IPS-20b (cell line): ENCODE measurements around the gene NTNG1.

Experiments used
- H3K27ac ChIP-seq: one replicate; pipeline ENCODE4 v1.5.1; 2013; ENCODE audit warnings: low read length
- H3K27me3 ChIP-seq: 2 replicates; pipeline ENCODE4 v1.6.1; 2013; ENCODE audit warnings: mild to moderate bottlenecking, low read length, inconsistent platforms; ENCODE audit not compliant: insufficient read depth
- H3K36me3 ChIP-seq: 2 replicates; pipeline ENCODE4 v1.6.1; 2013; ENCODE audit warnings: low read depth, mild to moderate bottlenecking, inconsistent platforms, low read length, moderate library complexity; ENCODE audit not compliant: insufficient read depth
- H3K4me1 ChIP-seq: 2 replicates; pipeline ENCODE4 v1.6.1; 2013; ENCODE audit warnings: mild to moderate bottlenecking, control low read depth, inconsistent platforms, low read length, moderate library complexity; ENCODE audit not compliant: insufficient read depth
- H3K4me3 ChIP-seq: 2 replicates; pipeline ENCODE4 v1.5.1; 2013; ENCODE audit warnings: mild to moderate bottlenecking, low read length, inconsistent platforms
- H3K9ac ChIP-seq: 2 replicates; pipeline ENCODE4 v1.6.1; 2013; ENCODE audit warnings: low read depth, mild to moderate bottlenecking, inconsistent platforms, low read length, moderate library complexity
- H3K9me3 ChIP-seq: 2 replicates; pipeline ENCODE4 v1.6.1; 2013; ENCODE audit warnings: mild to moderate bottlenecking, low read depth, low read length, inconsistent platforms; ENCODE audit not compliant: insufficient read depth

NTNG1 gene

GRCh38 chr1:107264561-107264960 is 123.7 kb downstream of the NTNG1 start:
- no peak overlapping the region for H3K4me3 ChIP-seq
- no peak overlapping the region for H3K27ac ChIP-seq
- no peaks in the 10 kb centered on the region for H3K27me3 ChIP-seq
- H3K36me3 ChIP-seq = no peaks in the 10 kb centered on the region
- peaks cover 10% of the 10 kb centered on the region for H3K4me1 ChIP-seq
- no peak overlapping the region for H3K9ac ChIP-seq
- H3K9me3 ChIP-seq = no peaks in the 10 kb centered on the region

DNA sequence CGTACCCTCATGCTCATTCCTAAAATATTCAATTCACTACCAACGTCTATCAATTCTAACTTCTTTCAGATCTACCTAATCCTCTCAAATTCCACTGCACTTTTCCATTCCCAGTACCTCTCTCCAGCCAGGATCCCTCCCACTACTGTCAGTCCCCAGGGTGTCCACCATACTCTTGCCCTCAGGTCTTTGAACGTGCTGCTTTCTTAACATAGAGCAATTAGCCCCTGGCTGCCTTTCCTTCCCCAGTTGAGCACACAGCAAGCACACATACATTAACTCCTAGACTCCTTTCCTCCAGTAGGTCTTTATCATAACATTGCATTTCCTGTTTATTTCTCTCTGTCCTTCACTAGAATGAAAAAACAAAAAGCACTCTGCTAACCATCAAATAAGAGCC is 126.7 kb downstream of the NTNG1 start:
- Histone ChIP-seq H3K27me3 (no peaks in the 10 kb centered on the region), H3K4me1 (peaks cover 10% of the 10 kb centered on the region), H3K36me3 (no peaks in the 10 kb centered on the region), H3K27ac (no peak overlapping the region), H3K9me3 (no peaks in the 10 kb centered on the region), H3K4me3 (no peak overlapping the region), H3K9ac (no peak overlapping the region)

DNA sequence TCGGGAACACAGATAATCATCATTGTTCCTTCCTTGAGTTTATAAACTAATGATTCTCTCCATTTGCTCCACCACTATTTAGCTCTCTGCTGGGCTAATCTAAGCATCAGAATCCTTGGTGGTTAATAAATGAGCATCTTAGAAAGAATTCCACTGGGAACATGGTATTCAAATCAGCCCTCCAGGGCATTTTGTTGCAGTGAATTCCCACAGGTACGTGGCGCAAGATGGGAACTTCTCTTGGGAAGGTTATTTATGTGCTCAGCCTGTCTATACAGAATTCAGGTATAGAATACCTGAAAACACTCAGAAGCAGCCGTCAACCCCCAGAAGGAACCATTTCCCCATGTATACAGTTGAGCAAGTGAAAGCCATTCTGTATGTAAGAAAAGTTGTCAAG is 131.5 kb downstream of the NTNG1 start:
- no peak overlapping the region for H3K4me3 ChIP-seq
- H3K27ac ChIP-seq = no peak overlapping the region
- no peaks in the 10 kb centered on the region for H3K9me3 ChIP-seq
- H3K4me1 ChIP-seq = 0 out of 2 replicates have a peak, but pooled peaks cover 4% of the 10 kb centered on the region
- no peaks in the 10 kb centered on the region for H3K36me3 ChIP-seq
- no peaks in the 10 kb centered on the region for H3K27me3 ChIP-seq
- H3K9ac ChIP-seq = no peak overlapping the region

DNA sequence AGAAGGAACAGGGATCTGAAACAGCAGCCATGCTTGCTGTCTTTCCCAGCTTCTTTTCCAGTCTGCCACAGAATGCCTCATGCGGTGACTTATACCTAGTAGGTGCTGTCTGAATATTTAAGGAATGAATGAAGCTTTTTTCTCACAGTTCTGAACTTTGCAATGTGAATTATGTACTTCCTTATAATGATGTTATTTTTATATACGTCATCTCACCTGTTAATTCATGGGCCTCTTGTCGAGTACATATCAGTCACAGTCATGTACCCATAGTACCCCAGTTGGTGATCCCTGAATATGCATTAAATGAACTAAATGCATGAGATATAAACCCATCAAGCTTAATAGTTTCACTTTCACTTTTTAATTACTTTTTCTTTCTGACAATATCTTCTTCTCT is 132.7 kb downstream of the NTNG1 start:
- no peaks in the 10 kb centered on the region for H3K27me3 ChIP-seq
- no peak overlapping the region for H3K4me3 ChIP-seq
- H3K27ac ChIP-seq = no peak overlapping the region
- H3K36me3 ChIP-seq = no peaks in the 10 kb centered on the region
- H3K4me1 ChIP-seq = no peaks in the 10 kb centered on the region
- H3K9ac ChIP-seq = no peak overlapping the region
- no peaks in the 10 kb centered on the region for H3K9me3 ChIP-seq

DNA sequence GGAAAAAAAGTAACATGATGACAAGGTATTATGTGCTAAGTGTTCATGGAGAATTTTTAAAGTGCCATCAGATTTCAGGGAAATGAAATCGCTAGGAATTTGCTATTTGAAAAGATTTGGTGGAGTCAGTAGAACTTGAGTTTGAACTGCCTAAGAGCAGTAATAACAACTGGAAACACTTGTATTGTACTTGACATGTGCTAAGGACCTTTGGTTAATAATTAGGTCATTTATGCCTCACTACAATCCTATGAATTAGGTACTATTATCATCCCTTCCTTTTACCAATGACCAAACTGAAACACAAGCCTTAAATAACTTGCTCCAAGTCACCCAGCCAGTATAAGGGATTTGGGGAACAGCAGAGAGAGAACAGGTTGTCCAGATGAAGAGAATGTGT is 133.4 kb downstream of the NTNG1 start:
- Histone ChIP-seq H3K9me3 (no peaks in the 10 kb centered on the region), H3K27me3 (no peaks in the 10 kb centered on the region), H3K36me3 (no peaks in the 10 kb centered on the region), H3K27ac (no peak overlapping the region), H3K4me1 (no peaks in the 10 kb centered on the region), H3K9ac (no peak overlapping the region), H3K4me3 (no peak overlapping the region)

- no peak overlapping the region for H3K4me3 ChIP-seq
- H3K27me3 ChIP-seq = no peaks in the 10 kb centered on the region
- H3K36me3 ChIP-seq = no peaks in the 10 kb centered on the region
- H3K9ac ChIP-seq = no peak overlapping the region
- H3K9me3 ChIP-seq = no peaks in the 10 kb centered on the region
- H3K4me1 ChIP-seq = no peaks in the 10 kb centered on the region
- no peak overlapping the region for H3K27ac ChIP-seq
Observed at GRCh38 chr1:107276247-107276646, 135.4 kb downstream of the NTNG1 start.

GRCh38 chr1:107277022-107277421 is 136.2 kb downstream of the NTNG1 start:
- no peak overlapping the region for H3K27ac ChIP-seq
- H3K4me3 ChIP-seq = no peak overlapping the region
- no peaks in the 10 kb centered on the region for H3K36me3 ChIP-seq
- no peaks in the 10 kb centered on the region for H3K4me1 ChIP-seq
- no peaks in the 10 kb centered on the region for H3K9me3 ChIP-seq
- H3K9ac ChIP-seq = no peak overlapping the region
- no peaks in the 10 kb centered on the region for H3K27me3 ChIP-seq

GRCh38 chr1:107286125-107286524 is 145.3 kb downstream of the NTNG1 start:
- no peaks in the 10 kb centered on the region for H3K27me3 ChIP-seq
- H3K9me3 ChIP-seq = no peaks in the 10 kb centered on the region
- peaks cover 4% of the 10 kb centered on the region; the same call in 1 of the 2 replicates for H3K4me1 ChIP-seq

GRCh38 chr1:107291987-107292386 is 151.1 kb downstream of the NTNG1 start:
- Histone ChIP-seq H3K4me1 (no peaks in the 10 kb centered on the region), H3K36me3 (no peaks in the 10 kb centered on the region), H3K27ac (no peak overlapping the region), H3K27me3 (no peaks in the 10 kb centered on the region), H3K4me3 (no peak overlapping the region), H3K9me3 (no peaks in the 10 kb centered on the region), H3K9ac (no peak overlapping the region)

More at GRCh38 chr1:107286125-107286524, 145.3 kb downstream of the NTNG1 start:
- Histone ChIP-seq H3K27ac (no peak overlapping the region), H3K4me3 (no peak overlapping the region), H3K36me3 (no peaks in the 10 kb centered on the region), H3K9ac (no peak overlapping the region)

- Histone ChIP-seq H3K4me1 (no peaks in the 10 kb centered on the region), H3K27me3 (no peaks in the 10 kb centered on the region), H3K9me3 (no peaks in the 10 kb centered on the region), H3K4me3 (no peak overlapping the region), H3K36me3 (no peaks in the 10 kb centered on the region), H3K27ac (no peak overlapping the region), H3K9ac (no peak overlapping the region)
Observed at GRCh38 chr1:107293901-107294613, 153.2 kb downstream of the NTNG1 start.

DNA sequence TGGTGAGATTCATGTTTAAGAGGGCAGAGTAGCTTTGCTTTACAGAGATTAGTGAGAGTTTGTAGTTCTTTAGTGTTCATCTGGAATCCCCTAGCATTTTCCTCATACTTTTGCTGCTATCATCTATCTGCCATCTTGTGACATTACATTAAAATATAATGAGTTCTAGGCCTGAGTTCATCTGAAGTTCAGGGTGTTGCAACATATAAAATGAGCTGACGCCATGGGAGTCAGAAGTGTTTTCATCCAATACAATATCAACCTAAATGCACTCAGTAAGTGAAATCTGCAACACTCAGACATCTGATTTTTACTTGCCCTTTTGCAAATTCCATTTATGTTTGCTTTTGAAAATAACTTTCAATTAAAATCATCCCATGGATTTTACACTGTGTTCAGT is 153.8 kb downstream of the NTNG1 start:
- no peaks in the 10 kb centered on the region for H3K36me3 ChIP-seq
- H3K4me3 ChIP-seq = no peak overlapping the region
- H3K27me3 ChIP-seq = no peaks in the 10 kb centered on the region
- no peak overlapping the region for H3K27ac ChIP-seq
- no peaks in the 10 kb centered on the region for H3K4me1 ChIP-seq
- H3K9ac ChIP-seq = no peak overlapping the region
- no peaks in the 10 kb centered on the region for H3K9me3 ChIP-seq

DNA sequence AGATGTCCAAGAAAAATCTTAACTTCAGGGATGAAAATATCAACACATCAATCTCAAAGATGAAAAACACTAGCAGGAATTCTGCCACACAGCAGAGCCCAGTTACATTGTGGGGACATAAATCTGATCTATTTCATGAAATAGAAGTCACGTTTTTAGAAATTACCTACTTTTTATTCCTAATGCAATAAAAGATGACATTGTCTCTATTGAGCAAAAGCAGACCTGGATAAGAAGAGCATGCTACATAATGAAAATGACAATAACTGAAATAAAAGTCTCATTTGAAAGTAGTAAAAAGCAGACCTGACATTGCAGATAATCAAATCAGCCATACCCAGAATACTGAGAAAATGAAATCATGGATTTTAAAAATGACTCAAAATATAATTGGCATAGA is 156.8 kb downstream of the NTNG1 start:
- no peaks in the 10 kb centered on the region for H3K9me3 ChIP-seq
- H3K36me3 ChIP-seq = no peaks in the 10 kb centered on the region
- no peak overlapping the region for H3K27ac ChIP-seq
- no peaks in the 10 kb centered on the region for H3K27me3 ChIP-seq
- H3K4me3 ChIP-seq = no peak overlapping the region
- H3K9ac ChIP-seq = no peak overlapping the region
- no peaks in the 10 kb centered on the region for H3K4me1 ChIP-seq
